Spleen (tissue), 11 donors: Measurements from ENCODE around the gene ELN. TPM values are rescaled to one million over a fixed set of nuclear protein-coding genes. Genes with fewer than 3 reads are reported as not detected.
A peak's percentile ranks its signal among the peaks of the same experiment; 100 is the strongest.

ENCODE experiments used
- DNase-seq: peaks from one replicate; pipeline ENCODE4 v3.0.0-alpha.2; 2020
- H3K27ac ChIP-seq, 8 donors: fragments of 200-600 bp; sonication (generic) in 7 of 8; 1 replicate in 4 of 8; 2 replicates in 4 of 8; pipeline versions ENCODE4 v1.5.0 to v1.8.0; 2016 to 2021; ENCODE audit warnings: inconsistent platforms in 4 of 8, mild to moderate bottlenecking in 4 of 8, moderate library complexity in 1 of 8
- H3K27me3 ChIP-seq, 7 donors: fragments of 200-600 bp; sonication (generic) in 6 of 7; replicated peaks in 1 of 7; 1 replicate in 4 of 7; 2 replicates in 3 of 7; pipeline versions ENCODE4 v1.5.0 to v1.8.0; 2016 to 2021; ENCODE audit warnings: inconsistent platforms in 3 of 7, mild to moderate bottlenecking in 1 of 7
- H3K36me3 ChIP-seq, 6 donors: fragments of 200-600 bp; sonication (generic) in 5 of 6; 1 replicate in 4 of 6; 2 replicates in 2 of 6; pipeline versions ENCODE4 v1.5.0 to v1.8.0; 2016 to 2021; ENCODE audit warnings: inconsistent platforms in 2 of 6
- H3K4me1 ChIP-seq, 6 donors: fragments of 200-600 bp; sonication (generic) in 5 of 6; 1 replicate in 3 of 6; 2 replicates in 3 of 6; pipeline versions ENCODE4 v1.5.0 to v1.8.0; 2016 to 2021; ENCODE audit warnings: inconsistent platforms in 3 of 6
- H3K4me3 ChIP-seq, 8 donors: fragments of 200-600 bp; sonication (generic) in 7 of 8; 1 replicate in 4 of 8; 2 replicates in 4 of 8; pipeline versions ENCODE4 v1.5.0 to v1.8.0; 2016 to 2021; ENCODE audit warnings: inconsistent platforms in 4 of 8, mild to moderate bottlenecking in 4 of 8, moderate library complexity in 2 of 8
- H3K9me3 ChIP-seq, 8 donors: fragments of 200-600 bp; sonication (generic) in 7 of 8; 1 replicate in 4 of 8; 2 replicates in 4 of 8; pipeline versions ENCODE4 v1.5.0 to v1.8.0; 2016 to 2021; ENCODE audit warnings: inconsistent platforms in 4 of 8
- CTCF ChIP-seq, 11 experiments: fragments of 200-600 bp in 7 of 11; fragments of 450-650 bp in 4 of 11; sonication (generic) in 4 of 11; IDR thresholded peaks in 8 of 11; conservative IDR thresholded peaks in 3 of 11; 1 replicate in 7 of 11; 2 replicates in 4 of 11; pipeline versions ENCODE4 v1.4.0 to v1.8.0; 2016 to 2021; ENCODE audit warnings: antibody characterized with exemption in 11 of 11, inconsistent platforms in 4 of 11, mild to moderate bottlenecking in 1 of 11
- POLR2A ChIP-seq, 3 donors: fragments of 450-650 bp; IDR thresholded peaks; one replicate each; pipeline ENCODE4 v1.5.1; 2017; ENCODE audit warnings: antibody characterized with exemption in 3 of 3, mild to moderate bottlenecking in 1 of 3
- POLR2AphosphoS5 ChIP-seq, 3 donors: sonication (generic); formaldehyde crosslinking; IDR thresholded peaks; one replicate each; pipeline ENCODE4 v1.5.1; 2017; ENCODE audit warnings: antibody characterized with exemption in 3 of 3
- WGBS, 5 donors: extraction: QIAGEN DNeasy Blood & Tissue Kit in 3 of 5; methylation state at CpG; one replicate each; pipeline versions ENCODE4 v1.1.5 to v1.1.7; 2013 to 2018; 5-methylcytosine and 5-hydroxymethylcytosine counted together
- intact Hi-C: fragments of 100-400 bp; cut with DNase I; formaldehyde crosslinking; loops from one replicate; pipeline ENCODE4 v1.15.0; 2023; ENCODE audit warnings: low total_unique reads
- polyA plus RNA-seq, 3 donors: library from polyadenylated mRNA; stranded (reverse); fragments of 200-250 nt; gene quantifications; one replicate each; pipeline ENCODE4 v1.2.1, GENCODE V29; 2013
- total RNA-seq, 7 donors: library from RNA; depleted of rRNA in 3 of 7; stranded (reverse); fragments of >200 nt in 3 of 7; fragmentation: NEBNext Ultra II Directional in 4 of 7; extraction: Animal tissue kit (Norgen Biotek cat#: 25700) in 4 of 7; gene quantifications; one replicate each; pipeline versions ENCODE4 v1.1.0 to v1.2.1, GENCODE V29; 2016 to 2021
- donor health status: healthy with polysubstance abuse.
- donor health status: DM: no; HTN: no; CAD: no; lungs with moderate emphysema.
- donor health status: DM: no; HTN: no; CAD: no.
- donor health status: Bipolar disorder and iron deficiency.
- donor health status: healthy.
- donor health status: DM: no; HTN: no; CAD: no.
- donor health status: DM: yes; HTN: yes; CAD: no.

The ELN gene
- total and polyA plus RNA-seq, 10 donors = 11.1 to 94.7 (median 35.3) TPM

GRCh38 chr7:74059037-74059436, 31.1 kb downstream of the ELN start:
- intact Hi-C loops = no loop called here
- Histone ChIP-seq H3K27me3 (no peaks in the 10 kb centered on the region), H3K27ac (no peak overlapping the region), H3K9me3 (no peaks in the 10 kb centered on the region), H3K36me3 (peaks cover 0 to 41% (median 0%) of the 10 kb centered on the region in 6 donors), H3K4me3 (no peak overlapping the region), H3K4me1 (peaks cover 0 to 17% (median 11%) of the 10 kb centered on the region in 6 donors)
- 60 to 86% (median 81%) methylated on average over 2 of the region's 2 CpGs for WGBS, 5 donors
- no peak for TF ChIP-seq POLR2AphosphoS5 (IDR thresholded peaks at IDR 0.05)
- no peak for TF ChIP-seq POLR2A (IDR thresholded peaks at IDR 0.05)
- TF ChIP-seq CTCF (IDR thresholded peaks at IDR 0.05 in 8 of 11, conservative IDR thresholded peaks at IDR 0.05 in 3 of 11) = no peak
- no peak for DNase-seq

- peak overlapping the region in 1 of 8 donors; percentile 36 for H3K27ac ChIP-seq
- peaks cover 0 to 41% (median 0%) of the 10 kb centered on the region in 6 donors for H3K36me3 ChIP-seq
- no peak for DNase-seq
- TF ChIP-seq POLR2A (IDR thresholded peaks at IDR 0.05) (no peak), CTCF (IDR thresholded peaks at IDR 0.05 in 8 of 11, conservative IDR thresholded peaks at IDR 0.05 in 3 of 11) (no peak), POLR2AphosphoS5 (IDR thresholded peaks at IDR 0.05) (no peak)
- H3K9me3 ChIP-seq = no peaks in the 10 kb centered on the region
- no peaks in the 10 kb centered on the region for H3K27me3 ChIP-seq
- intact Hi-C loops = no loop called here
- H3K4me1 ChIP-seq = peaks cover 0 to 17% (median 11%) of the 10 kb centered on the region in 6 donors
- no peak overlapping the region for H3K4me3 ChIP-seq
- WGBS, 5 donors = 85 to 95% (median 90%) methylated on average over 19 to 21 of the region's 21 CpGs
Observed at GRCh38 chr7:74059681-74060588, 32.0 kb downstream of the ELN start.

- WGBS, 5 donors = 12 to 60% (median 49%) methylated on average over 8 to 20 of the region's 20 CpGs
- DNase-seq = peak; percentile 89
- peak overlapping the region; percentile 44 to 87 (median 68) for H3K27ac ChIP-seq
- peaks cover 0 to 17% (median 11%) of the 10 kb centered on the region in 6 donors for H3K4me1 ChIP-seq
- peaks cover 0 to 41% (median 0%) of the 10 kb centered on the region in 6 donors for H3K36me3 ChIP-seq
- no peaks in the 10 kb centered on the region for H3K27me3 ChIP-seq
- intact Hi-C loops = no loop called here
- peak overlapping the region in 1 of 8 donors; percentile 42 for H3K4me3 ChIP-seq
- no peaks in the 10 kb centered on the region for H3K9me3 ChIP-seq
- TF ChIP-seq POLR2A (IDR thresholded peaks at IDR 0.05) = peak in 1 of 3 donors; percentile 16
- TF ChIP-seq POLR2AphosphoS5 (IDR thresholded peaks at IDR 0.05) = peak; percentile 74 to 88 (median 83)
- TF ChIP-seq CTCF (IDR thresholded peaks at IDR 0.05 in 8 of 11, conservative IDR thresholded peaks at IDR 0.05 in 3 of 11) = no peak
Observed at GRCh38 chr7:74061840-74062539, 34.0 kb downstream of the ELN start.
